Coronary artery (tissue), 2 donors: ENCODE results near the gene TNFRSF21.

Source experiments
- DNase-seq: peaks from one replicate; pipeline ENCODE4 v3.0.0-alpha.2; 2017; ENCODE audit warnings: low spot score
- H3K27ac ChIP-seq, 2 donors: fragments of 200-600 bp; sonication (generic); one replicate each; pipeline ENCODE4 v1.5.1; 2016 to 2019
- H3K4me3 ChIP-seq: fragments of 200-600 bp; sonication (generic); 2 replicates; pipeline ENCODE4 v1.5.1; 2016; ENCODE audit warnings: mild to moderate bottlenecking, moderate library complexity
- TF ChIP-seq, protein P1 (sequence below): fragments of 200-600 bp; sonication (generic); IDR thresholded peaks from one replicate; pipeline ENCODE4 v1.5.1; 2019; ENCODE audit warnings: antibody characterized with exemption

The TNFRSF21 gene

DNA sequence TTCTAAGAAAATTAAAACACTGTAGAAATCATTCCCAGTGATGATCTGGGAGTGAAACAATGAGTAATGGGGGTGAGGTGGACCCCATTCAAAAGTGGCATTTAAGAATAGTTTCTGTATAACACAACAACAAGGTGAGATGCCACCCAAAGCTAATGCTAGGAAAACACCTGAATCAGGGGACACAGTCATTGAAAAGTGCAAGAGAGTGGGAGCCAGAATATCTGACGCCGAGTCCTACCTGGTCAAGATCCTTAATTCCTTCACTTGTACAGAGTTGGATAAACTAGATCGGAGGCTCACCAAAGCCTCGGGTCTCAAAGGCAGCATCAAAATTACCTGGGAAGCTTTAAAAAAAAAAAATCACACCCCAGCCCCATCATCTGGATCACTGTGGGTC is 17.7 kb downstream of the TNFRSF21 start:
- TF ChIP-seq, protein P1, sequence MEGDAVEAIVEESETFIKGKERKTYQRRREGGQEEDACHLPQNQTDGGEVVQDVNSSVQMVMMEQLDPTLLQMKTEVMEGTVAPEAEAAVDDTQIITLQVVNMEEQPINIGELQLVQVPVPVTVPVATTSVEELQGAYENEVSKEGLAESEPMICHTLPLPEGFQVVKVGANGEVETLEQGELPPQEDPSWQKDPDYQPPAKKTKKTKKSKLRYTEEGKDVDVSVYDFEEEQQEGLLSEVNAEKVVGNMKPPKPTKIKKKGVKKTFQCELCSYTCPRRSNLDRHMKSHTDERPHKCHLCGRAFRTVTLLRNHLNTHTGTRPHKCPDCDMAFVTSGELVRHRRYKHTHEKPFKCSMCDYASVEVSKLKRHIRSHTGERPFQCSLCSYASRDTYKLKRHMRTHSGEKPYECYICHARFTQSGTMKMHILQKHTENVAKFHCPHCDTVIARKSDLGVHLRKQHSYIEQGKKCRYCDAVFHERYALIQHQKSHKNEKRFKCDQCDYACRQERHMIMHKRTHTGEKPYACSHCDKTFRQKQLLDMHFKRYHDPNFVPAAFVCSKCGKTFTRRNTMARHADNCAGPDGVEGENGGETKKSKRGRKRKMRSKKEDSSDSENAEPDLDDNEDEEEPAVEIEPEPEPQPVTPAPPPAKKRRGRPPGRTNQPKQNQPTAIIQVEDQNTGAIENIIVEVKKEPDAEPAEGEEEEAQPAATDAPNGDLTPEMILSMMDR: no peak
- Histone ChIP-seq H3K27ac (no peak overlapping the region), H3K4me3 (no peak overlapping the region)
- no peak for DNase-seq

DNA sequence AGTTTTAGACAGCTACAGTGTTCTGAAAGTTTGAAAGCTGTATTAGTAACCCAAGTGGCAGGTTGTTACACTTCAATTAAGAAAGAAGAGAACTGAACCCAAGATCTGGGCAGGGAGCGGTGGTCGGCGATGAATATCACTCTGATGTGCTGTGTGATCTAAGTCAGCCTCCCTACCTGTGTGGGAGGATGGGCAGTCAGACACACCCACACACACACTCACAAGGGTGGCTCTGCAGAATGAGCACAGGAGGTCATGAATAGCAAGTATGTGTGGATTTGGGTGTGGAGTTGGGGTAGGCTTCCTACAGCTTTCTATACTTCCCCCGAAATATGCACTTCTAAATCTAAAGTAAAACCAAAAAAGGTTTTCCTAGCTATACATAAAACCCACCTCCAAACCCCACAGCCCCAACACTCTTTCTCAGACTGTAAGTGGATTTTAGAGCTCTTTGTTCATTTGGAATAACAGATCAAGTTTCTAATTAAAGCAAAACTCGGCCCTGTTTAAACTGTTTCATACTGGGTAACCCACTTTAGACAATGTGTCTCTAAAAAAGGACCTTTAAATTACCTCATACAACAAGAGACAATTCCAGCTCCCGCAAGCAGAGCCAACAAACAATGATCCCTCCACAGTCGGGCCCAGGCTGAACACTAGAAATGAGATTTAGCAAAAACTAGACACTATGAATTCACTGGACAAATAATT is 19.4 kb downstream of the TNFRSF21 start:
- H3K27ac ChIP-seq: no peak overlapping the region
- TF ChIP-seq, protein P1: no peak
- H3K4me3 ChIP-seq: no peak overlapping the region
- no peak for DNase-seq

DNA sequence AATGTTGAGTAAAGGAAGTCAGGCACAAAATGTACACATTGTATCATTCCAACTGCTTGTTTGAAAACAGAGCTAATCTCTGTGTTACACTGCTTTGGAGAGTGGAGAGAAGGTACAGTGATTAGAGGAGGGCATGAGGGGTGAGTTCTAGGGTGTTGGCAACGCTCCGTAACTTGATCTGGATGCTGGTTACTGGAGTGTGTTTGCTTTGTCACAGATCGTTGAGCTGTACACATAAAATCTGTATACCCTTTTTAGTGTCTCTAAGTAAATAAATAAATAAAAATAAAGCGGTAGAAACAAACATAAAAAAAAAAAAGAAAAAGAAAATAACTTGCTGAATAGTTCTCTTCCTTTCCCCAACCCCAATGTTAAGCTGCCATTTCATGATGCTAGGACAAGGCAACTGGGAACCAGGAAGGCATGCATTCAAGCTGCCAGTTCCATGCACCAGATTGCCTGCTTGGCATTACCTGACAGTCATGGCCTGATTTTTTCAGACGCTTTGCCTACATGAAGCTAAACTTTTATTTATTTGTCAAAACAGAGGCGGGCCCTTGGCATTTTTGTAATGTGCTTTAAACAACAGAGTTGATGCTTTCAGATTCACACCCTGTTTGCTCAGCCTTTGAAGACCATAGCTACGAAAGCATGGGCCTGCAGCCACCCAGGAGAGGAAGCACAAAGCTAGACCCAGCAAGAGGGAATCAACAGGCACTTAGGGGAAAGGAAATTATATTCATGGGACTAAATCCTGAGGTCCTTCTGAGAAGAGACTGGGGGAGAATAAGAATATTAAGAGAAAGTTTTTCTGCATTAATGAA is 21.2 kb downstream of the TNFRSF21 start:
- TF ChIP-seq, protein P1: no peak
- Histone ChIP-seq H3K4me3 (no peak overlapping the region), H3K27ac (no peak overlapping the region)
- no peak for DNase-seq

DNA sequence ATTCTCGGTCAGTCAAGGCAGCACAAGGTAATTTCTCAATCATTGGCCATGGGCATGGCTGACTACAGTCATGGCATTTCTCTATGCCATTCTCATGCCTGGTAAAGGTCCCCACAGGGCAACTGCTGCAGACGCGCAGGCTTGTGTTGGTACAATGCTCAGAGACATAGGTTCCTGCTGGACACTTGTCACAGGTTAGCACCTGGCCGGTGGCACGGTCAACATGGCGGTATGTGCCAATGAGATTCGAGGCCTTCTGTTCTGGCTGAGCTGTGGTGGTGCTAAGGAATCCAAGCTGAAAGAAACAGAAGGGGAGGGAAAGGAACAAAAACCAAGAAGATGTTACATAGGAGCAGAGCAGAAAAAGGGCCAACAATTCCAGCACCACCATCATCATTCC is 23.4 kb downstream of the TNFRSF21 start:
- H3K27ac ChIP-seq: no peak overlapping the region
- TF ChIP-seq, protein P1: no peak
- H3K4me3 ChIP-seq: no peak overlapping the region
- no peak for DNase-seq

DNA sequence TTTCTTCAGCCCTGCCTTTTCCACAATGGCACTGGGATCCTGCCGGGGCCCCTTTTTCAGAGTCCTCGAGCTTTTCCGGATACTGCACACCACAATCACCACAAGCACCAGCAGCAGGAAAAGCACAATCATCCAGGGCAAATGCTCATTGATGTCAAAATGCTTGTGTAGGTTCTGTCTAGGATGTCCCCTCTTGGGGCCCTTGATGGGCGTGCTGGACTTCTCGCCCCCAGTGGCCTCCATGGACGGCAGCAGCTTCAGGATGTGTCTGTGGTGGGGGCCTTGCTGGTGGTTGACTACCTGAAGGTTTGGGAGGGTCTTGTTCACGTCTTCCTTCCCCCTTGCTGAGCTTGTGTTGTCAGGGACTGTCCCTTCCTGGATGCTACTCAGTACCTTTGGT is 25.7 kb downstream of the TNFRSF21 start:
- DNase-seq: no peak
- H3K27ac ChIP-seq: no peak overlapping the region
- TF ChIP-seq, protein P1: no peak
- H3K4me3 ChIP-seq: no peak overlapping the region

DNA sequence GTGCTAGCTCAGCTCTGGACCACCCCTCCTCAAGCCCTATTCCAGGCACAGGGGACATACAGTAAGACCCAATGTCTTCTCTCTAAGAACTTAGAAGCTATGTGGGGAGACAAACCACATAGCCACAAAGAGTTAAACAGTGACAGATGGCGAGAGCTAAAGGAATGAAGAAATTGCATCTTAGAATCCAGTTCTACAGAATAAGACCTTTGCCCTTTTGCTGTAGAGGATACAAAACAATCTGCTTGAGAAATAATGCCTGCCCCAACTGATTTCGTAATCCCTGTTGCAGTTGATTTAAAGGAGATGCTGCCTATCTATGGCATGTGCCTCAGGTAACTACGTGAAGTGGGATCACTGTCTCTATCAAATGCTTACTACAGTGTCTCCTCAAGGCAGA is 31.2 kb downstream of the TNFRSF21 start:
- no peak for DNase-seq
- H3K27ac ChIP-seq: no peak overlapping the region
- TF ChIP-seq, protein P1: no peak
- no peak overlapping the region for H3K4me3 ChIP-seq

DNA sequence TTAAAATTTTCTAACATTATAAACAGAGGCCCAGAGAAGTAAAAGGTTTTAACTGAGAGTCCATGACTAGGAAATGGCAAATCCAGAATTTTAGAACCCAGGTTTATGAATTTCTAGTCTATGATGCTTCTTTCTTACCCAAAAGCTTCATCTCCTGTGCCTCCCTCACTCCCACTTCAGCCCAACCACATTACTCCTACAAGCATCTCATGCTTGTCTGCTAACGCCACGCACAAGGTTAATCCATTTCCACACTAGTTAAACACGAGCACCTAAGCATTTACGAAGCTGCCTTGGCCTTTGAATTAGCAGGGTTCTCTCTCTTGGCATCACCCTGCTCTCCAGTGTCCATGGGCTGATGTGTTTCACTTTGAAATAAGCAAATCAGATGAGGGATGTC is 32.0 kb downstream of the TNFRSF21 start:
- no peak overlapping the region for H3K4me3 ChIP-seq
- no peak for DNase-seq
- no peak overlapping the region for H3K27ac ChIP-seq
- TF ChIP-seq, protein P1: no peak
